Stimulated activated CD4-positive, alpha-beta T cell treated with anti-CD3 and anti-CD28 coated beads, Interleukin-4, amount 100 ng/mL, for 24 hours (primary cell): ENCODE results near the gene DUSP3.
A peak's percentile ranks its signal among the peaks of the same experiment; 100 is the strongest.

Experiments used
- DNase-seq: peaks from one replicate; pipeline ENCODE4 v3.0.0-alpha.2; 2020

The DUSP3 gene

GRCh38 chr17:43778337-43779144 lies at the start of gene DUSP3:
TSS of gene DUSP3 (minus strand) at chr17:43778977. CDS start at chr17:43778924, 53 bp downstream.
- DNase-seq, result peak; percentile 69

DNA sequence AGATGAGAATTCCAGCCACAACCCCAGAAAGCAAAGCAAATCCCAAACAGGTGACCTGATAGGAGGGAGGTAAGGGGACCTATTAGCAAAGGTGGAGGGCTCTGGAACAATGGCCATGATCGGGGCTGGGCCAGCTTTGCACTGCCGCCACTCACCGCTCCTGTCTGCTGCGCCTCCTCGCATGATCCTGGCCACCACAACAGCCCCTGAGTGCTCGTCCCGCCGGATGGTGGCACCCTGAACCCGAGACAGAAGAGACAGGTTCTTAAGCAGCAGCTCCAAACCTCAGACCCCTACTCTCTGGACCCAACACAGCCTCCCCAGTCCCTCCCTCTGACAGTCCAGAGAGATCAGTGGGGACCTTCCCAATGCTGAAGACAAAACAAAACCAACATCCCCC lies 48.8 kb upstream of the DUSP3 start:
- no peak for DNase-seq

- no peak for DNase-seq
Observed at GRCh38 chr17:43826206-43826605, 47.4 kb upstream of the DUSP3 start.

GRCh38 chr17:43825567-43825966 lies 46.8 kb upstream of the DUSP3 start:
- DNase-seq, result no peak

DNA sequence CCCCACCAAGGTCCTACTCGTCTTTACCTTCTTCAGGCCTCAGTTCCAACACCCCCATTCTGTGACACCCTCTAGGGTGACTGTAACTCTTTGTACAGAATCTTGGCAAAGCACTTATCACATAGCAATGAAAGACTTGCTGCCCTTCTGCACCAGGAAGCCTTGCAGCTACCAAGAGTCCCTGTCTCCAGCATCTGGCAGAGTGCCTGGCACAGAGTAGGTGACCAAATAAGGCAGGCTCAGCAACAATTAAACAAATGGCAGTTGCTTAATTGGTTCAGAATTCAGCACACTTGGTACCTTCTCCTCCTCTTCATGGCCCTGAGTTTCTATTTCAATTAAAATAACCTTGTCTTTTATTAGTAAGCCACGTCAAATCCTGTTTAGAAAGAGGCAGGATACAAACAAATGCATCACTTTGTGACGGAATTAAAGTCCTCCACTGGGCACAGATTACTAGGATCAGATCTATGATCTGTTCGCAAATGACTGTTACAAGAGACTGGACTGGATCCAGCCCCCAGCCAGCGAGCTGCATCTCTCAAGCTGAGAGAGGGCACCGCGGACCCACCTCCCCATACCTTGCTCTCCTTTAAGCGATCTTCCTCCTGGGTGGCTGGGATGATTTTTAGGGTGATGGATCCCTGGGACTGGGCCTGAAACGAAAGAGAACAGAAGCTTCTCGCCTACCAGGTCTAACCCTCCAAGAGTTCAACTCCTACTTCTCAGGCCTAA lies 44.7 kb upstream of the DUSP3 start:
- DNase-seq, result no peak

DNA sequence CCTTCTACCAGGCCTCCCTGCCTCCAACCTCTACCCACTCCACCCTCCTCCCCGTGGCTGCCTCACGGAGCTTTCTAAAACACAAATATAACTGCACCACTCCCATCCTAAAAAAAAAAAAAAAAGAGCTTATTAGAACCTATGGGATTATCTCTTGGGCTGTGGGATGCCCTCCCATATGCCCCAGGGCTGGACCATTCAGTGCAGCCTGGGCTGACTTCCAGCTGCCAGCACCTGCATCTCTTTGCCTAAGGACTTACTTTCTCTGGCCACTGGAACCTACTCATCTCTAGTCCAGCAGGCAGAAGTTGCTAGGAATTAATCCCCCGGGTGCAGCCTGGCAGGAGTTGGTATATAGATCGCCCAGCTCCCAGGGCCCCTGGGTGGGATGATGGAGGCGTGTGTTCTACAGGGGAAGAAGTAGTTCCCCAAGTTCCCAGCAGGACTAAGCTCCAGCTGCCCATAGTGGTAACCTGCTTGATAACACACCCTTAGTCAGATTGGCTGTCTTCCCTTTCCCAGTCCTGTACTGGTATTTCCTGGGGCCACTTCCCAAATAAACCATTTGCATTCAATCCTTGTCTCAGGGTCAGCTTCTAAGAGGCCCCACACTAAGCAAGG lies 43.9 kb upstream of the DUSP3 start:
- no peak for DNase-seq

DNA sequence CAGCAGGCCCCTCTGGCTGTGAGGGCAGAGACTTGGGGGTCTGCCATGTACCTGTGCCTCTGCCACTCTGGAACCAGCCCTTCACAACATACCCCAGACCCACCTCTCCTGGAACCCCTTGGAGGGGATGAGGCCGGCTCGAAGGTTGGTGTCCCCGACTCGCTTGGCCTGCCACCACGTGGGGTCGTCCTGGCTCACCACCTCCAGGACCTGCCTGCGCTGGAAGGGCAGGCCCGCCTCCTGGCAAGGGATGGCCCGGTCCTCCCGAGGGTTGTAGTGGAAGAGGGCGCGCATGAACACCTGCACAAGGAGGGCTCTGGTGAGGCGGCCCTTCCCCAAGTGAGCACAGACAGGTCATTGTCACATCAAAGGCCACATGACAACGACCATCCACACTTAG lies 42.0 kb upstream of the DUSP3 start:
- no peak for DNase-seq

GRCh38 chr17:43818966-43819365 lies 40.2 kb upstream of the DUSP3 start:
- DNase-seq, result no peak

DNA sequence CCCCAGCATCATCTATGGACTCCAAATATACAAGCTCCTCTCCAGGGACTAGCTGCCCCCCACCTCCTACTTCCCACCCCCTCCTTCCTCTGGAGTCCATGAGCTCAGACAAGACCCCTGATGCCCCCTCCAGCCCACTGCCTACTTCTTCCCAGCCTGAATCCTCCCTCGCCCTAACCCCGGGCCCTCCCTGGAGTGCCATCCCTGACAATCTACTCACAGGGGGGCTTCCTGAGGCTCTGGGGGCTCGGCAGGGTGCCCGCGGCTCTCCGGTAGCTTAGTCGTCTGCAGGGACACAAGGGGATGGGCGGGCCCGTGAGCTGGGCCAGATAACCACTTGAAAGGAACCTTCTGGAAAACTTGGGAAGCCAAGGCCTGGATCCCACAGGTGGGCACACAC lies 39.0 kb upstream of the DUSP3 start:
- DNase-seq, result no peak

DNA sequence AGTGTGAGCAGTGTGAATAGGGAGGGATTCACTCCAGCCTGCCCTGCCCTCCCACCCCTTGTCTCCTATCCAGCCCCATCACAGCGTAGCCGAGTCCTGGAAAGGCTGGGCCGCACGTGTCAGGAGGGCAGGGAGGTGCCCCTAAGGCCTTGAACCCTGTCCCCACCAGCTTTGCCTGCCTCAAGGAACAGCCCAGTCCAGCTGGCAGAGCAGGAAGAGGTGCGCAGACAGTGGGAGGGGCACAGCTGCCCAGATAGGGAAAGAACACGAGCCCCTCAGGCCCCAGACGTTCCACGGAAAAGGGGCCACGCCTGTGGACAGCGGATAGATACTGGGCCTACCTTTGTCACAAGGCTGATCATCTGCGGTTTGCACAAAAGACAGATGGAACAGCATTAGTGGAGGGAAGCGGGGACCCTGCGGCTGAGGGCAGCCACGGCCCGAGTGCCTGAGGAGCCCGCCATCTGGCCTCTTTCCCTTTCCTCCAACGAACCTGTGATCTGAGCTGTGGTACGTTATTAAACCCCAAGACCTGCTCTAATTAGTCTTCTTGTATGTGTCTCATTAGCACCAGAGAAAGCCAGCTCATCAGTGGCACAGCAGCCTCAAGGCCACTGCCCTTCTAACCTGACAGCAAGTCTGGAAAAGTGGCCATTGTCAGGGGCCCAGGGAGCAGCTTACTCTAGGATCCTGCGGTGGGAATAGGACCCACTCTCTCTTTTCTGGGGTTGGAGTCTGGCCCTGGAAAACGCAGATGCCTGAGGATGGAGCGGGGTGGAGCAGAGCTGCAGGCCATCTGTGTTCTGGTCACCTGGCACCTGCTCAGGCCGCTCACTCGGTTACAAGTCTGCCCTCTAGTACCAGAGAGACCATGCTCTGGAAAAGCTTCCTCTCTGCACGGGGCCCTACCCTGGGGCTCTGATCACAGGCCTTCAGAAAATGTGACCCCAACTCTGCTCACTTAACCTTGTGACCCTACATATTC lies 37.9 kb upstream of the DUSP3 start:
- DNase-seq, result no peak

DNA sequence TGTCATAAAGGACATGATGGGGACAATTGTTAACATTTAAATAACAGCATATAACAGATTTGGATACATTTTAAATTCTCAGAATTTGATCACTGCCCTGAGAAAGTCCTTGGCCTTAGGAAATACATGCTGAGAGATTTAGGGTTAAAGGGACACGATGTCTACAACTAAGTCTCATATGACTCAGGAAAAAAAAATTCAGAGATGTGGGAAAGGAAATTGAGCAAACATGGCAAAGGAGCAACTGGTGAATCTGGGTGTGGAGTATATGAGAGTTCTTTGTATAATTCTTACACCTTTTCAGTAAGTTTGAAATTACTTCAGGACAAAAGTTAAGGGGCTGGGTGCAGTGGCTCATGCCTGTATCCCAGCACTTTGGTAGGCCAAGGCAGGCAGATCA lies 35.9 kb upstream of the DUSP3 start:
- no peak for DNase-seq

DNA sequence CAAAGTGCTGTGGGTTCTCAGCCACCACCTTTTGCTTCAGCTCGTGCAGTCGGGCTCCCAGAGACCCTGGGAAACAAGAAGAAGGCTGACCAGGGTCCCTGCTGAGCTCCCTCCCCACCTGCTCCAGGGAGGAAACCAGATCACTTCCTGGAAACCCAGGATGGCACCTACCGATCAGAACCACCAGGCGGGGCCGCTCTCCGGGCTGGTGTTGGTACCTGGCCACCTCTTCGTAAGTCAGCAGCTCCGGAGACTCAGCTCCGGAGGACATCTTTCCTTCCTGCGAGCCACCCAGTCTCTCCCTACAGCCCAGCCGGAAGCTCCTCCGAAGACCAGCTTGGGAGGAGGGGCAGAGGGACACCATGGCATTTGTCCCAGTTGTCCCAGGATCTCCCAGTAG lies 35.2 kb upstream of the DUSP3 start:
- no peak for DNase-seq

- no peak for DNase-seq
Observed at GRCh38 chr17:43813386-43813785, 34.6 kb upstream of the DUSP3 start.

DNA sequence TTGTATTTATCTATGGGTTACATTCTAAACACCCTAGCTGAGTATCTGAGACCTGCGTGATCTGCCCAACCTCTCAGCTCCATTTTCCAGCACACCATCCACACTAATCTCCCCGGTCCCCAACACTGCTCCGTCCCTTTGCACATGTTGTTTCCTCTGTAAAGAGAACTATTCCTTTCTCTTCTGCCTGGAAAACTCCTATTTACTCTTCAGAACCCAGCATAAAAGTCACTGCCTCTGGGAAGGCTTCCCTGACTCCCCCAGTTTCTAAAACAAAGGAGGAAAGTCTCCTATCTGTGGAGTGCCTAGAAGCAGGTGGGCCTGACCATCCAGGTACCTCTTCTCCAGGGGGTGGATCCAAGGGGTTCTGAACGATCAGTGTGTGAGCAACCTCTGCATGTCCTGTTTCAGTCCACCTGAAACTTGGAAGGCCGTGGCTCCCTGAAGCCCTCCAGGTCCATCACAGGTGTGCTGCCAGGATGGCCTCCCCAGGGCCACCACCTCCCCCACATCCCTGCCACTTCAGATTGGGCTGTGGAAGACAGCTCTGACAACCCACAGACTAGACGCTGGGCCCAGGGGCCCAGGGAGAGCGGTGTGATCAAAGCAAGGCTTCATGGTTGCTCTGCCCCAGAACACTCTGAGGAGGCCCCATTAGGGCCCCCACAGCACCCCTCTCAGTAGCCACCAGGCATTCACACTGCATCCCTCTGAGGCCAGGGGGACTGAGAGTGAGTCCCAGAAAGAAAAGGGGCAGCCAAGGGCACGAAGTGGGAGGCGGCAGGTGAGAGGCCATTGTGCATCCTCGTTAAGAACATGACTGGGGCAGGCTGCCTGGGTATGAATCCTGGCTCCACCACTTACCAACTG lies 33.9 kb upstream of the DUSP3 start:
- DNase-seq, result no peak

GRCh38 chr17:43810823-43811222 lies 32.0 kb upstream of the DUSP3 start:
- no peak for DNase-seq

DNA sequence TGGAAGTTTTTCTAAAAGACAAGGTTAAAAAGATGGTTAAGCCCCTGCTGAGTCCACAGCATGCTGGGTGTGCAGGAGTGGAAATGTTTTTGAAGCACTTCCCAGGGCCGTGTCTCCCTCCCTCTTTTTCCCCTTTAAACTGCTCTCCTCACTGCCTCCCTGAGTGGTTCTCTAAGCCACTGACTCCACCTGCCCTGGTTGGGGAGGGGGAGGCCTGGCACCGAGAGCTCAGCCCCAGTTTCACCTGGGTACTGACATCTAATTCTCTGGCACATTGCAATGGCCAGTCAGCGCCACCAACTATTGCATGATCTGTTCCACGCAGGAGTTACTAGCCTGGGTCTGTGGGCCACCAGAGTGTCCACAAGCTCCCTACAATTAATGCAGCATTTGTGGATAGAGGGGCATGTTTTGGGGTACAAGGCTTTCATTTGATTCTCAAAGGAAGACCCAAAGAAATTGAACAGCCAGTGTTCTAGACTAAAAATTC lies 31.5 kb upstream of the DUSP3 start:
- no peak for DNase-seq

DNA sequence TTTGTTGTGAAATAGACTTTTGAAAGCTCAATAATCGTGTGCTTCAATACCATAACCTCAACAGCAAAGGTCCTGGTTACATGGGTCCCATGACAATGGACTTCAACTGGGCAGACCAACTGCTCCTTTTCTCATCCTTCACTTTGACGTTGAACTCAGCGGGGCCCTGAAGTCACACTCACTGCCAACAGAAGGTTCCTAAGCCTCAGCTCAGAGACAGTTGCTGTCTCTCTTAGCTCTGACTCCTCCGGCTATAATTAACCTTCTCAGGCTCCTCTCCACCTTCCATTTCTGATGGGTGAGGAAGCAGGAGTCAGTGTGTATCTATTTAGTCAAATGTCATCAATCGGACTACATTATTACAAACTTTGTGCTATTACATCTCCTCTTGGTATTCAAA lies 30.3 kb upstream of the DUSP3 start:
- DNase-seq, result no peak

- DNase-seq, result no peak
Observed at GRCh38 chr17:43808076-43808475, 29.3 kb upstream of the DUSP3 start.

GRCh38 chr17:43805117-43805516 lies 26.3 kb upstream of the DUSP3 start:
- no peak for DNase-seq

GRCh38 chr17:43803758-43804157 lies 25.0 kb upstream of the DUSP3 start:
- no peak for DNase-seq

DNA sequence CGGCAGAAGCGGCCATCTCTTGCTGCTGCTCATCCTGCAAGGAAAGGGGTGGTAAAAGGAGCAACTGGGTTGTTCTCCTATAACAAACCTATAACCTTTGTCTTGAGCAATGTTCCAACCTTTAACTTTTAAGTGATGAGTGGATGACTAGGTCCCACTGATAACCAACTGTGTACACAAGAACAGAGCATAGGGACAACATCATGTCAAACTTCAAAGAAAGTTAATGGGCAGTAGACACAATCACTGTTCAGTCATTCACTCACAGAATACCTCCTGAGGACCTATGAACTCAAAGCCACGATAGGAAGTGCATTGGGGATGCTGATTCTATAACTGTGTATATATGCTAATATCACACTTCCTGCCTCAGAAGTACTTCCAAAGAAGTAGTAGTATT lies 23.1 kb upstream of the DUSP3 start:
- no peak for DNase-seq

GRCh38 chr17:43800736-43801135 lies 22.0 kb upstream of the DUSP3 start:
- DNase-seq, result no peak
